ENCODE measurements around the gene OTUD5. TPM values are rescaled to one million over a fixed set of nuclear protein-coding genes. Genes with fewer than 3 reads are reported as not detected.

Gene OTUD5
- total and polyA plus RNA-seq, 2 of the 13 experiments (the other 11 are each of a cell fraction or from before 2014, with no cell fraction given): 18.4 to 42.2 TPM

GRCh38 chrX:48945517-48946348 is 11.7 kb downstream of the OTUD5 start:
- intact Hi-C loops (cut with micrococcal nuclease; ENCODE audit: unreplicated experiment) (loop anchor here (1.0 to 5.0 kb wide), 2 partner anchors 17 to 183 kb away; partner anchors contain the start of gene GLOD5), in situ Hi-C loops (cut with HindIII; ENCODE audit: extremely low pct_ligation_motif_present, low pct_unique_long_range_greater_than_20kb) (no loop called here)
- Histone ChIP-seq H3K4me3 (replicated peaks in 1 of 3; ENCODE audit: insufficient read depth in 1 of 3, low read depth in 2 of 3, low read length in 3 of 3) (no peak overlapping the region), H3K9me3 (ENCODE audit: low read length) (no peaks in the 10 kb centered on the region), H3K27me3 (ENCODE audit: control insufficient read depth in 1 of 2, insufficient read depth in 2 of 2, low read length in 2 of 2) (no peaks in the 10 kb centered on the region), H3K79me2 (ENCODE audit: insufficient read depth, low read length) (peaks cover 13% of the 10 kb centered on the region), H3K27ac (ENCODE audit: extremely low read length, insufficient read depth, low read length) (no peak overlapping the region), H3K4me1 (ENCODE audit: insufficient read depth, low read length) (peaks cover 25% of the 10 kb centered on the region), H3K36me3 (replicated peaks in 1 of 2; ENCODE audit: control insufficient read depth in 1 of 2, insufficient read depth in 2 of 2, low read length in 2 of 2) (peaks cover 0 to 4% of the 10 kb centered on the region in 2 experiments; a peak in 2 of 5 replicates), H4K20me1 (ENCODE audit: insufficient read depth, low read length) (peaks cover 4% of the 10 kb centered on the region; the same call in 1 of the 2 replicates), H3K9ac (ENCODE audit: insufficient read depth, low read depth, low read length) (no peak overlapping the region), H3K4me2 (ENCODE audit: low read depth, low read length) (no peak overlapping the region), H2AFZ (ENCODE audit: low read length) (no peak overlapping the region)
- no TSS peak for BruUV-seq (replicated peaks)
- 50% methylated on average over 4 of the region's 8 CpGs for WGBS (ENCODE audit: low lambda C conversion rate)
- POLR2A ChIA-PET: interaction anchor here (1.1 to 1.2 kb wide), 2 partner anchors 11 to 12 kb away, joined by 3 to 4 read pairs; partner anchors contain the start of gene OTUD5
- FAIRE-seq (peak; percentile 87), ATAC-seq (peak; percentile 80), DNase-seq (ENCODE audit: low spot score) (peak; percentile 40)
- TF ChIP-seq SMC3 (IDR thresholded peaks at IDR 0.05; ENCODE audit: low read length) (peak; percentile 45), RAD21 (CRISPR knock-in tag; IDR thresholded peaks at IDR 0.05) (0 out of 2 replicates have a peak, but pooled peaks have one; percentile 32), ATAD3A (CRISPR knock-in tag; IDR thresholded peaks at IDR 0.05) (no peak), STAG1 (CRISPR knock-in tag; IDR thresholded peaks at IDR 0.05) (peak; percentile 63), SAP130 (CRISPR knock-in tag; IDR thresholded peaks at IDR 0.05; ENCODE audit: low read depth) (0 out of 2 replicates have a peak, but pooled peaks have one; percentile 27), HNF4G (IDR thresholded peaks at IDR 0.05; ENCODE audit: borderline replicate concordance, low read depth, low read length) (no peak), HNF4G (CRISPR knock-in tag; IDR thresholded peaks at IDR 0.05; ENCODE audit: borderline replicate concordance, low read depth) (no peak), FOXA1 (IDR thresholded peaks at IDR 0.05) (no peak), FOXA1 (CRISPR knock-in tag; IDR thresholded peaks at IDR 0.05) (0 out of 2 replicates have a peak, but pooled peaks have one; percentile 12)
- TF ChIP-seq, protein P1, sequence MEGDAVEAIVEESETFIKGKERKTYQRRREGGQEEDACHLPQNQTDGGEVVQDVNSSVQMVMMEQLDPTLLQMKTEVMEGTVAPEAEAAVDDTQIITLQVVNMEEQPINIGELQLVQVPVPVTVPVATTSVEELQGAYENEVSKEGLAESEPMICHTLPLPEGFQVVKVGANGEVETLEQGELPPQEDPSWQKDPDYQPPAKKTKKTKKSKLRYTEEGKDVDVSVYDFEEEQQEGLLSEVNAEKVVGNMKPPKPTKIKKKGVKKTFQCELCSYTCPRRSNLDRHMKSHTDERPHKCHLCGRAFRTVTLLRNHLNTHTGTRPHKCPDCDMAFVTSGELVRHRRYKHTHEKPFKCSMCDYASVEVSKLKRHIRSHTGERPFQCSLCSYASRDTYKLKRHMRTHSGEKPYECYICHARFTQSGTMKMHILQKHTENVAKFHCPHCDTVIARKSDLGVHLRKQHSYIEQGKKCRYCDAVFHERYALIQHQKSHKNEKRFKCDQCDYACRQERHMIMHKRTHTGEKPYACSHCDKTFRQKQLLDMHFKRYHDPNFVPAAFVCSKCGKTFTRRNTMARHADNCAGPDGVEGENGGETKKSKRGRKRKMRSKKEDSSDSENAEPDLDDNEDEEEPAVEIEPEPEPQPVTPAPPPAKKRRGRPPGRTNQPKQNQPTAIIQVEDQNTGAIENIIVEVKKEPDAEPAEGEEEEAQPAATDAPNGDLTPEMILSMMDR (CRISPR knock-in tag; IDR thresholded peaks at IDR 0.05): peak; percentile 71
- TF ChIP-seq, protein P2, sequence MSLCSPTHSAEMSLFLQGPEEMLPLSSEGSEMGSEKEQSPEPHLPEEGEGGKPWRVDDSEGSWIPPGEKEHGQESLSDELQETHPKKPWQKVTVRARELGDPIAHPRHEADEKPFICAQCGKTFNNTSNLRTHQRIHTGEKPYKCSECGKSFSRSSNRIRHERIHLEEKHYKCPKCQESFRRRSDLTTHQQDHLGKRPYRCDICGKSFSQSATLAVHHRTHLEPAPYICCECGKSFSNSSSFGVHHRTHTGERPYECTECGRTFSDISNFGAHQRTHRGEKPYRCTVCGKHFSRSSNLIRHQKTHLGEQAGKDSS (CRISPR knock-in tag; IDR thresholded peaks at IDR 0.05; ENCODE audit: borderline replicate concordance, low read depth): no peak
- TF ChIP-seq, protein P3, sequence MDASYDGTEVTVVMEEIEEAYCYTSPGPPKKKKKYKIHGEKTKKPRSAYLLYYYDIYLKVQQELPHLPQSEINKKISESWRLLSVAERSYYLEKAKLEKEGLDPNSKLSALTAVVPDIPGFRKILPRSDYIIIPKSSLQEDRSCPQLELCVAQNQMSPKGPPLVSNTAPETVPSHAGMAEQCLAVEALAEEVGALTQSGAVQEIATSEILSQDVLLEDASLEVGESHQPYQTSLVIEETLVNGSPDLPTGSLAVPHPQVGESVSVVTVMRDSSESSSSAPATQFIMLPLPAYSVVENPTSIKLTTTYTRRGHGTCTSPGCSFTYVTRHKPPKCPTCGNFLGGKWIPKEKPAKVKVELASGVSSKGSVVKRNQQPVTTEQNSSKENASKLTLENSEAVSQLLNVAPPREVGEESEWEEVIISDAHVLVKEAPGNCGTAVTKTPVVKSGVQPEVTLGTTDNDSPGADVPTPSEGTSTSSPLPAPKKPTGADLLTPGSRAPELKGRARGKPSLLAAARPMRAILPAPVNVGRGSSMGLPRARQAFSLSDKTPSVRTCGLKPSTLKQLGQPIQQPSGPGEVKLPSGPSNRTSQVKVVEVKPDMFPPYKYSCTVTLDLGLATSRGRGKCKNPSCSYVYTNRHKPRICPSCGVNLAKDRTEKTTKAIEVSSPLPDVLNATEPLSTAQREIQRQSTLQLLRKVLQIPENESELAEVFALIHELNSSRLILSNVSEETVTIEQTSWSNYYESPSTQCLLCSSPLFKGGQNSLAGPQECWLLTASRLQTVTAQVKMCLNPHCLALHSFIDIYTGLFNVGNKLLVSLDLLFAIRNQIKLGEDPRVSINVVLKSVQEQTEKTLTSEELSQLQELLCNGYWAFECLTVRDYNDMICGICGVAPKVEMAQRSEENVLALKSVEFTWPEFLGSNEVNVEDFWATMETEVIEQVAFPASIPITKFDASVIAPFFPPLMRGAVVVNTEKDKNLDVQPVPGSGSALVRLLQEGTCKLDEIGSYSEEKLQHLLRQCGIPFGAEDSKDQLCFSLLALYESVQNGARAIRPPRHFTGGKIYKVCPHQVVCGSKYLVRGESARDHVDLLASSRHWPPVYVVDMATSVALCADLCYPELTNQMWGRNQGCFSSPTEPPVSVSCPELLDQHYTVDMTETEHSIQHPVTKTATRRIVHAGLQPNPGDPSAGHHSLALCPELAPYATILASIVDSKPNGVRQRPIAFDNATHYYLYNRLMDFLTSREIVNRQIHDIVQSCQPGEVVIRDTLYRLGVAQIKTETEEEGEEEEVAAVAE (CRISPR knock-in tag; IDR thresholded peaks at IDR 0.05; ENCODE audit: borderline replicate concordance): 0 out of 2 replicates have a peak, but pooled peaks have one; percentile 67
- CTCF ChIA-PET (ENCODE audit: low intra/inter-chr PET ratio, low total read pairs): interaction anchor here (1.1 kb wide), 1 partner anchor 28 kb away, joined by 3 read pairs; no protein-coding TSS in a partner anchor
